Cardiac muscle cell (in vitro differentiated cells and primary cell): Measurements from ENCODE around the gene TNS1. TPM values are rescaled to one million over a fixed set of nuclear protein-coding genes. Genes with fewer than 3 reads are reported as not detected.
A peak's percentile ranks its signal among the peaks of the same experiment; 100 is the strongest.

Experiments
- DNase-seq, 2 donors: peaks; one replicate each; pipeline versions ENCODE4 v3.0.0 to v3.0.0-alpha.2; 2010 to 2017; ENCODE audit warnings: low read depth in 1 of 2, low spot score in 1 of 2
- H3K27ac ChIP-seq: fragments of 200-600 bp; sonication (generic); 2 replicates; pipeline ENCODE4 v1.5.1; 2016
- H3K27me3 ChIP-seq: fragments of 200-600 bp; sonication (generic); 2 replicates; pipeline ENCODE4 v1.6.0; 2016; ENCODE audit warnings: control low read depth
- H3K36me3 ChIP-seq: fragments of 200-600 bp; sonication (generic); 2 replicates; pipeline ENCODE4 v1.5.1; 2016; ENCODE audit warnings: control low read depth
- H3K4me1 ChIP-seq: fragments of 200-600 bp; sonication (generic); 2 replicates; pipeline ENCODE4 v1.8.1; 2017; ENCODE audit warnings: low read depth, mild to moderate bottlenecking, mixed run types
- H3K4me3 ChIP-seq: fragments of 200-600 bp; sonication (generic); 2 replicates; pipeline ENCODE4 v1.5.1; 2016; ENCODE audit warnings: mild to moderate bottlenecking
- H3K9me3 ChIP-seq: fragments of 200-600 bp; sonication (generic); 2 replicates; pipeline ENCODE4 v1.5.1; 2017; ENCODE audit warnings: low read depth, mild to moderate bottlenecking, control low read depth
- CTCF ChIP-seq: IDR thresholded peaks from 2 replicates; pipeline ENCODE4 v1.5.1; 2012; ENCODE audit warnings: low read depth, mild to moderate bottlenecking, low read length
- polyA plus RNA-seq: library from polyadenylated mRNA; unstranded; fragments of >200 nt; fragmentation: Nextera tagmentation; extraction: Ambion mirVana; gene quantifications from 2 replicates; pipeline ENCODE4 v1.2.1, GENCODE V29; 2016
- total RNA-seq: library from RNA; depleted of rRNA; stranded (reverse); fragments of >200 nt; gene quantifications from 2 replicates; pipeline ENCODE4 v1.2.3, GENCODE V29; 2016

TNS1 gene
- total and polyA plus RNA-seq, 2 experiments from 2014 or later: 16.7 to 44.3 TPM

GRCh38 chr2:217820091-217820819 lies 182.5 kb downstream of the TNS1 start:
- Histone ChIP-seq H3K27ac (no peak overlapping the region), H3K27me3 (peaks cover 10% of the 10 kb centered on the region), H3K9me3 (no peaks in the 10 kb centered on the region), H3K4me1 (peaks cover 3% of the 10 kb centered on the region), H3K36me3 (peaks cover 9% of the 10 kb centered on the region), H3K4me3 (no peak overlapping the region)
- no peak for TF ChIP-seq CTCF
- peak in 1 of 2 donors; percentile 23 for DNase-seq

GRCh38 chr2:217818293-217818850 lies 184.4 kb downstream of the TNS1 start:
- no peak overlapping the region for H3K27ac ChIP-seq
- no peak for DNase-seq
- H3K9me3 ChIP-seq: no peaks in the 10 kb centered on the region
- TF ChIP-seq CTCF: no peak
- H3K36me3 ChIP-seq: peaks cover 12% of the 10 kb centered on the region
- H3K4me3 ChIP-seq: no peak overlapping the region
- H3K4me1 ChIP-seq: peaks cover 3% of the 10 kb centered on the region
- H3K27me3 ChIP-seq: no peaks in the 10 kb centered on the region

GRCh38 chr2:217817466-217818292 lies 185.1 kb downstream of the TNS1 start:
- no peak overlapping the region for H3K4me3 ChIP-seq
- H3K27ac ChIP-seq: no peak overlapping the region
- no peaks in the 10 kb centered on the region for H3K27me3 ChIP-seq
- H3K36me3 ChIP-seq: peaks cover 14% of the 10 kb centered on the region
- TF ChIP-seq CTCF: no peak
- H3K4me1 ChIP-seq: peaks cover 3% of the 10 kb centered on the region
- no peak for DNase-seq
- no peaks in the 10 kb centered on the region for H3K9me3 ChIP-seq

GRCh38 chr2:217816396-217816869 lies 186.4 kb downstream of the TNS1 start:
- Histone ChIP-seq H3K36me3 (peaks cover 25% of the 10 kb centered on the region), H3K27me3 (peaks cover 2% of the 10 kb centered on the region), H3K27ac (peak overlapping the region; percentile 39), H3K9me3 (no peaks in the 10 kb centered on the region), H3K4me1 (peaks cover 3% of the 10 kb centered on the region), H3K4me3 (no peak overlapping the region)
- TF ChIP-seq CTCF: no peak
- DNase-seq: peak; percentile 57 to 82

GRCh38 chr2:217813828-217814227 lies 189.0 kb downstream of the TNS1 start:
- Histone ChIP-seq H3K27me3 (peaks cover 2% of the 10 kb centered on the region), H3K9me3 (no peaks in the 10 kb centered on the region), H3K4me3 (no peak overlapping the region), H3K27ac (no peak overlapping the region), H3K4me1 (peaks cover 3% of the 10 kb centered on the region), H3K36me3 (peaks cover 27% of the 10 kb centered on the region)
- DNase-seq: no peak
- no peak for TF ChIP-seq CTCF
